ENCODE measurements around the gene PRSS23. TPM values are rescaled to one million over a fixed set of nuclear protein-coding genes. Genes with fewer than 3 reads are reported as not detected.

Gene PRSS23
- total RNA-seq, 3 donors from 2014 or later, result 6.6 to 12.1 (median 10.4) TPM

- Mint-ChIP-seq H3K4me1 (ENCODE audit: low read depth) (no peaks in the 10 kb centered on the region), H3K27me3 (ENCODE audit: low read depth) (peaks cover 12% of the 10 kb centered on the region), H3K36me3 (ENCODE audit: insufficient read depth) (no peaks in the 10 kb centered on the region), H3K9me3 (no peaks in the 10 kb centered on the region), H3K4me3 (no peak overlapping the region)
- DNase-seq (no peak), ATAC-seq (no peak)
Measured at GRCh38 chr11:86781546-86781945, 18.8 kb upstream of the PRSS23 start.

- Mint-ChIP-seq H3K9me3 (no peaks in the 10 kb centered on the region), H3K4me1 (ENCODE audit: low read depth) (no peaks in the 10 kb centered on the region), H3K36me3 (ENCODE audit: insufficient read depth) (no peaks in the 10 kb centered on the region), H3K27me3 (ENCODE audit: low read depth) (peaks cover 14% of the 10 kb centered on the region), H3K4me3 (no peak overlapping the region)
- ATAC-seq (no peak), DNase-seq (no peak)
Measured at GRCh38 chr11:86782742-86783141, 17.6 kb upstream of the PRSS23 start.

- DNase-seq (no peak), ATAC-seq (no peak)
- Mint-ChIP-seq H3K4me1 (ENCODE audit: low read depth) (no peaks in the 10 kb centered on the region), H3K4me3 (no peak overlapping the region), H3K9me3 (no peaks in the 10 kb centered on the region), H3K36me3 (ENCODE audit: insufficient read depth) (no peaks in the 10 kb centered on the region), H3K27me3 (ENCODE audit: low read depth) (peaks cover 16% of the 10 kb centered on the region)
Measured at GRCh38 chr11:86783661-86784060, 16.7 kb upstream of the PRSS23 start.

- ATAC-seq, result no peak
- H3K4me1 Mint-ChIP-seq (ENCODE audit: low read depth), result no peaks in the 10 kb centered on the region
Measured at GRCh38 chr11:86784241-86784681, 16.1 kb upstream of the PRSS23 start.

GRCh38 chr11:86785576-86785975, 14.8 kb upstream of the PRSS23 start:
- no peak for DNase-seq
- no peak overlapping the region for H3K4me3 Mint-ChIP-seq
- H3K4me1 Mint-ChIP-seq (ENCODE audit: low read depth), result no peaks in the 10 kb centered on the region
- no peaks in the 10 kb centered on the region for H3K36me3 Mint-ChIP-seq (ENCODE audit: insufficient read depth)
- H3K9me3 Mint-ChIP-seq, result no peaks in the 10 kb centered on the region
- H3K27me3 Mint-ChIP-seq (ENCODE audit: low read depth), result peaks cover 8% of the 10 kb centered on the region
- ATAC-seq, result no peak

More at GRCh38 chr11:86784241-86784681, 16.1 kb upstream of the PRSS23 start:
- Mint-ChIP-seq H3K27me3 (ENCODE audit: low read depth) (peaks cover 13% of the 10 kb centered on the region), H3K4me3 (no peak overlapping the region), H3K36me3 (ENCODE audit: insufficient read depth) (no peaks in the 10 kb centered on the region), H3K9me3 (no peaks in the 10 kb centered on the region)
- no peak for DNase-seq

- no peaks in the 10 kb centered on the region for H3K4me1 Mint-ChIP-seq (ENCODE audit: low read depth)
- DNase-seq (no peak), ATAC-seq (no peak)
- no peaks in the 10 kb centered on the region for H3K9me3 Mint-ChIP-seq
- H3K36me3 Mint-ChIP-seq (ENCODE audit: insufficient read depth), result no peaks in the 10 kb centered on the region
- no peak overlapping the region for H3K4me3 Mint-ChIP-seq
- peaks cover 4% of the 10 kb centered on the region for H3K27me3 Mint-ChIP-seq (ENCODE audit: low read depth)
Measured at GRCh38 chr11:86787018-86787536, 13.3 kb upstream of the PRSS23 start.

- no peak for DNase-seq
- Mint-ChIP-seq H3K4me3 (no peak overlapping the region), H3K27me3 (ENCODE audit: low read depth) (peaks cover 4% of the 10 kb centered on the region), H3K9me3 (no peaks in the 10 kb centered on the region), H3K36me3 (ENCODE audit: insufficient read depth) (no peaks in the 10 kb centered on the region), H3K4me1 (ENCODE audit: low read depth) (no peaks in the 10 kb centered on the region)
- no peak for ATAC-seq
Measured at GRCh38 chr11:86787656-86788055, 12.7 kb upstream of the PRSS23 start.

- peaks cover 6% of the 10 kb centered on the region for H3K27me3 Mint-ChIP-seq (ENCODE audit: low read depth)
- no peak for DNase-seq
- no peak overlapping the region for H3K4me3 Mint-ChIP-seq
- no peaks in the 10 kb centered on the region for H3K4me1 Mint-ChIP-seq (ENCODE audit: low read depth)
- no peaks in the 10 kb centered on the region for H3K36me3 Mint-ChIP-seq (ENCODE audit: insufficient read depth)
- H3K9me3 Mint-ChIP-seq, result no peaks in the 10 kb centered on the region
- no peak for ATAC-seq
Measured at GRCh38 chr11:86790195-86790725, 10.1 kb upstream of the PRSS23 start.

GRCh38 chr11:86790867-86791849, 9.2 kb upstream of the PRSS23 start:
- Mint-ChIP-seq H3K27me3 (ENCODE audit: low read depth) (peaks cover 12% of the 10 kb centered on the region), H3K9me3 (no peaks in the 10 kb centered on the region), H3K36me3 (ENCODE audit: insufficient read depth) (no peaks in the 10 kb centered on the region), H3K4me3 (no peak overlapping the region), H3K4me1 (ENCODE audit: low read depth) (no peaks in the 10 kb centered on the region)
- no peak for DNase-seq
- ATAC-seq, result no peak

- DNase-seq, result no peak
- no peak overlapping the region for H3K4me3 Mint-ChIP-seq
- H3K27me3 Mint-ChIP-seq (ENCODE audit: low read depth), result peaks cover 12% of the 10 kb centered on the region
- no peak for ATAC-seq
- H3K4me1 Mint-ChIP-seq (ENCODE audit: low read depth), result no peaks in the 10 kb centered on the region
- no peaks in the 10 kb centered on the region for H3K9me3 Mint-ChIP-seq
- H3K36me3 Mint-ChIP-seq (ENCODE audit: insufficient read depth), result no peaks in the 10 kb centered on the region
Measured at GRCh38 chr11:86792150-86792549, 8.2 kb upstream of the PRSS23 start.

GRCh38 chr11:86793307-86793706, 7.0 kb upstream of the PRSS23 start:
- H3K4me3 Mint-ChIP-seq, result no peak overlapping the region
- ATAC-seq, result no peak
- no peak for DNase-seq
- no peaks in the 10 kb centered on the region for H3K9me3 Mint-ChIP-seq
- no peaks in the 10 kb centered on the region for H3K36me3 Mint-ChIP-seq (ENCODE audit: insufficient read depth)
- H3K27me3 Mint-ChIP-seq (ENCODE audit: low read depth), result peaks cover 9% of the 10 kb centered on the region
- no peaks in the 10 kb centered on the region for H3K4me1 Mint-ChIP-seq (ENCODE audit: low read depth)

GRCh38 chr11:86795511-86795910, 4.8 kb upstream of the PRSS23 start:
- no peaks in the 10 kb centered on the region for H3K36me3 Mint-ChIP-seq (ENCODE audit: insufficient read depth)
- no peak for DNase-seq

GRCh38 chr11:86795949-86796348, 4.4 kb upstream of the PRSS23 start:
- Mint-ChIP-seq H3K9me3 (no peaks in the 10 kb centered on the region), H3K4me3 (no peak overlapping the region), H3K4me1 (ENCODE audit: low read depth) (peaks cover 3% of the 10 kb centered on the region), H3K36me3 (ENCODE audit: insufficient read depth) (no peaks in the 10 kb centered on the region), H3K27me3 (ENCODE audit: low read depth) (peaks cover 22% of the 10 kb centered on the region)
- no peak for DNase-seq
- no peak for ATAC-seq

More at GRCh38 chr11:86795511-86795910, 4.8 kb upstream of the PRSS23 start:
- ATAC-seq, result no peak
- Mint-ChIP-seq H3K27me3 (ENCODE audit: low read depth) (peaks cover 18% of the 10 kb centered on the region), H3K4me3 (no peak overlapping the region), H3K9me3 (no peaks in the 10 kb centered on the region), H3K4me1 (ENCODE audit: low read depth) (no peaks in the 10 kb centered on the region)

- peaks cover 34% of the 10 kb centered on the region for H3K27me3 Mint-ChIP-seq (ENCODE audit: low read depth)
- no peaks in the 10 kb centered on the region for H3K36me3 Mint-ChIP-seq (ENCODE audit: insufficient read depth)
- no peaks in the 10 kb centered on the region for H3K9me3 Mint-ChIP-seq
Measured at GRCh38 chr11:86797133-86797532, 3.2 kb upstream of the PRSS23 start.

GRCh38 chr11:86798988-86799387, 1.4 kb upstream of the PRSS23 start:
- no peak for ATAC-seq
- H3K27me3 Mint-ChIP-seq (ENCODE audit: low read depth), result peaks cover 46% of the 10 kb centered on the region
- H3K36me3 Mint-ChIP-seq (ENCODE audit: insufficient read depth), result no peaks in the 10 kb centered on the region
- DNase-seq, result no peak
- H3K4me3 Mint-ChIP-seq, result no peak overlapping the region
- H3K9me3 Mint-ChIP-seq, result no peaks in the 10 kb centered on the region
- H3K4me1 Mint-ChIP-seq (ENCODE audit: low read depth), result peaks cover 19% of the 10 kb centered on the region

More at GRCh38 chr11:86797133-86797532, 3.2 kb upstream of the PRSS23 start:
- no peak overlapping the region for H3K4me3 Mint-ChIP-seq
- peaks cover 5% of the 10 kb centered on the region for H3K4me1 Mint-ChIP-seq (ENCODE audit: low read depth)
- DNase-seq, result no peak
- no peak for ATAC-seq

Measured in activated T-cell treated with anti-CD3 and anti-CD28 coated beads, Interleukin-2, amount 50 U/mL, for 4 hours (primary cell).